GM23338 (cell line): ENCODE results near the gene AP1M1. TPM values are rescaled to one million over a fixed set of nuclear protein-coding genes. Genes with fewer than 3 reads are reported as not detected.

Source experiments
- ATAC-seq: fragments of 200-7000 bp; cut with Tn5 transposase; 3 replicates; pipeline ENCODE4 v1.9.1; 2020
- DNase-seq: peaks from one replicate; pipeline ENCODE4 v3.0.0-alpha.2; 2015; ENCODE audit warnings: low spot score
- H2AFZ ChIP-seq: fragments of 200-600 bp; sonication (generic); 2 replicates; pipeline ENCODE4 v1.8.0; 2016; ENCODE audit warnings: antibody characterized with exemption, mild to moderate bottlenecking, moderate library complexity
- H3F3A ChIP-seq: fragments of 200-600 bp; sonication (generic); replicated peaks from 2 replicates; pipeline ENCODE4 v1.8.0; 2017; ENCODE audit warnings: antibody characterized with exemption, mixed run types, low read depth
- H3K27ac ChIP-seq: fragments of 200-600 bp; sonication (generic); 2 replicates; pipeline ENCODE4 v1.6.1; 2016; ENCODE audit warnings: low read depth
- H3K27me3 ChIP-seq: fragments of 200-600 bp; sonication (generic); 2 replicates; pipeline ENCODE4 v1.8.0; 2016; ENCODE audit warnings: mild to moderate bottlenecking, mixed run types, moderate library complexity; ENCODE audit not compliant: insufficient read depth
- H3K36me3 ChIP-seq: fragments of 200-600 bp; sonication (generic); 2 replicates; pipeline ENCODE4 v1.8.0; 2016; ENCODE audit warnings: mild to moderate bottlenecking; ENCODE audit not compliant: insufficient read depth
- H3K4me1 ChIP-seq: fragments of 200-600 bp; sonication (generic); 2 replicates; pipeline ENCODE4 v1.8.0; 2016; ENCODE audit warnings: mild to moderate bottlenecking, moderate library complexity; ENCODE audit not compliant: insufficient read depth
- H3K4me2 ChIP-seq: fragments of 200-600 bp; sonication (generic); 2 replicates; pipeline ENCODE4 v1.7.1; 2017; ENCODE audit warnings: mixed run types
- H3K4me3 ChIP-seq: fragments of 200-600 bp; sonication (generic); 2 replicates; pipeline ENCODE4 v1.6.1; 2016; ENCODE audit warnings: mixed run types
- H3K79me2 ChIP-seq: fragments of 200-600 bp; sonication (generic); replicated peaks from 2 replicates; pipeline ENCODE4 v1.8.0; 2017; ENCODE audit warnings: mild to moderate bottlenecking; ENCODE audit not compliant: insufficient read depth
- H3K9me2 ChIP-seq: fragments of 200-600 bp; sonication (generic); 2 replicates; pipeline ENCODE4 v1.8.0; 2017; ENCODE audit not compliant: insufficient read depth
- H4K20me1 ChIP-seq: fragments of 200-600 bp; sonication (generic); replicated peaks from 2 replicates; pipeline ENCODE4 v1.8.0; 2017; ENCODE audit warnings: mild to moderate bottlenecking; ENCODE audit not compliant: insufficient read depth
- H3K27ac Mint-ChIP-seq: 2 replicates; pipeline ENCODE4 v1.8.0; 2020; ENCODE audit warnings: inconsistent platforms, mild to moderate bottlenecking, moderate library complexity, mixed read lengths
- H3K27me3 Mint-ChIP-seq: 3 replicates; pipeline ENCODE4 v1.8.0; 2022; ENCODE audit warnings: low read depth, mild to moderate bottlenecking, moderate library complexity, mixed read lengths, inconsistent platforms; ENCODE audit not compliant: insufficient read depth, poor library complexity
- H3K36me3 Mint-ChIP-seq: 3 replicates; pipeline ENCODE4 v1.8.0; 2021; ENCODE audit warnings: low read depth, mild to moderate bottlenecking, inconsistent platforms, moderate library complexity, mixed read lengths
- H3K4me1 Mint-ChIP-seq: 3 replicates; pipeline ENCODE4 v1.8.0; 2020; ENCODE audit warnings: mild to moderate bottlenecking, inconsistent platforms, mixed read lengths
- H3K4me3 Mint-ChIP-seq: 3 replicates; pipeline ENCODE4 v1.8.0; 2021; ENCODE audit warnings: moderate library complexity, mild to moderate bottlenecking, inconsistent platforms, mixed read lengths
- H3K9me3 Mint-ChIP-seq: 3 replicates; pipeline ENCODE4 v1.8.0; 2020; ENCODE audit warnings: moderate library complexity, mild to moderate bottlenecking, inconsistent platforms, mixed read lengths
- CREB1 ChIP-seq: fragments of 250-450 bp; sonication (Bioruptor Pico); IDR thresholded peaks from 2 replicates; pipeline ENCODE4 v1.5.0; 2020; ENCODE audit warnings: low read depth, mild to moderate bottlenecking, moderate library complexity
- CTCF ChIP-seq, 2 experiments: fragments of 200-600 bp in 1 of 2; sonication (generic) in 1 of 2; conservative IDR thresholded peaks; 2 replicates each; pipeline versions ENCODE4 v1.5.1 to v1.6.1; 2016 to 2017; ENCODE audit warnings: antibody characterized with exemption in 2 of 2, low read depth in 2 of 2, mild to moderate bottlenecking in 2 of 2, moderate library complexity in 1 of 2
- ETS1 ChIP-seq: IDR thresholded peaks from 2 replicates; pipeline ENCODE4 v1.6.1; 2016; ENCODE audit warnings: antibody characterized with exemption
- EZH2 ChIP-seq: fragments of 200-600 bp; sonication (generic); IDR thresholded peaks from one replicate; pipeline ENCODE4 v1.8.0; 2017; ENCODE audit warnings: antibody characterized with exemption, mild to moderate bottlenecking, low read depth; ENCODE audit not compliant: unreplicated experiment
- EZH2phosphoT487 ChIP-seq: fragments of 200-600 bp; sonication (generic); IDR thresholded peaks from one replicate; pipeline ENCODE4 v1.8.1; 2018; ENCODE audit warnings: antibody characterized with exemption; ENCODE audit not compliant: unreplicated experiment
- REST ChIP-seq: IDR thresholded peaks from one replicate; pipeline ENCODE4 v1.6.1; 2018; ENCODE audit warnings: antibody characterized with exemption; ENCODE audit not compliant: unreplicated experiment
- STAT1 ChIP-seq: IDR thresholded peaks from one replicate; pipeline ENCODE4 v1.6.1; 2016; ENCODE audit warnings: antibody characterized with exemption; ENCODE audit not compliant: unreplicated experiment
- ZNF114 ChIP-seq: fragments of 250-450 bp; sonication (Bioruptor Pico); IDR thresholded peaks from 2 replicates; pipeline ENCODE4 v1.5.0; 2020; ENCODE audit warnings: mild to moderate bottlenecking, moderate library complexity
- ZNF462 ChIP-seq: fragments of 250-450 bp; sonication (Bioruptor Pico); IDR thresholded peaks from 2 replicates; pipeline ENCODE4 v1.5.0; 2020; ENCODE audit warnings: mild to moderate bottlenecking, moderate library complexity
- polyA plus RNA-seq: library from polyadenylated mRNA; unstranded; fragments of >200 nt; fragmentation: Nextera tagmentation; extraction: Ambion mirVana; gene quantifications from 2 replicates; pipeline ENCODE4 v1.2.1, GENCODE V29; 2016
- total RNA-seq: library from RNA; depleted of rRNA; stranded (reverse); fragments of >200 nt; shearing (Covaris generic); gene quantifications from 2 replicates; pipeline ENCODE4 v1.2.3, GENCODE V29; 2014

The AP1M1 gene
- total and polyA plus RNA-seq, 2 experiments from 2014 or later: 22.0 to 32.0 TPM

GRCh38 chr19:16289594-16289993 is 91.9 kb downstream of the AP1M1 start:
- Histone ChIP-seq H3K4me1 (peaks cover 7% of the 10 kb centered on the region), H2AFZ (no peak overlapping the region), H4K20me1 (no peaks in the 10 kb centered on the region), H3K4me3 (no peak overlapping the region), H3K9me2 (no peaks in the 10 kb centered on the region), H3F3A (no peaks in the 10 kb centered on the region), H3K27me3 (no peaks in the 10 kb centered on the region), H3K79me2 (no peaks in the 10 kb centered on the region), H3K36me3 (no peaks in the 10 kb centered on the region), H3K27ac (no peak overlapping the region), H3K4me2 (no peak overlapping the region)
- Mint-ChIP-seq H3K27ac (no peak overlapping the region), H3K4me1 (peaks cover 17% of the 10 kb centered on the region), H3K27me3 (peaks cover 9% of the 10 kb centered on the region), H3K9me3 (no peaks in the 10 kb centered on the region), H3K36me3 (no peaks in the 10 kb centered on the region), H3K4me3 (no peak overlapping the region)
- ATAC-seq (no peak), DNase-seq (no peak)
- TF ChIP-seq STAT1 (no peak), ZNF114 (CRISPR knock-in tag) (no peak)

GRCh38 chr19:16290692-16291091 is 93.0 kb downstream of the AP1M1 start:
- Histone ChIP-seq H3K36me3 (no peaks in the 10 kb centered on the region), H3K9me2 (no peaks in the 10 kb centered on the region), H3K4me1 (peaks cover 7% of the 10 kb centered on the region), H3K4me2 (no peak overlapping the region), H3K79me2 (no peaks in the 10 kb centered on the region), H3F3A (no peaks in the 10 kb centered on the region), H4K20me1 (no peaks in the 10 kb centered on the region), H2AFZ (no peak overlapping the region), H3K4me3 (no peak overlapping the region), H3K27me3 (no peaks in the 10 kb centered on the region), H3K27ac (no peak overlapping the region)
- H3K36me3 Mint-ChIP-seq: no peaks in the 10 kb centered on the region
- H3K27me3 Mint-ChIP-seq: peaks cover 10% of the 10 kb centered on the region
- H3K4me3 Mint-ChIP-seq: no peak overlapping the region
- H3K27ac Mint-ChIP-seq: no peak overlapping the region; the same call in 1 of the 2 replicates
- peaks cover 17% of the 10 kb centered on the region for H3K4me1 Mint-ChIP-seq
- DNase-seq (no peak), ATAC-seq (no peak)
- H3K9me3 Mint-ChIP-seq: no peaks in the 10 kb centered on the region
- no peak for TF ChIP-seq ZNF462 (CRISPR knock-in tag)
- TF ChIP-seq ZNF114 (CRISPR knock-in tag): no peak
- no peak for TF ChIP-seq CTCF (conservative IDR thresholded peaks at IDR 0.05; ENCODE audit: low read depth in 2 of 2)
- TF ChIP-seq ETS1: no peak
- TF ChIP-seq CREB1: no peak
- TF ChIP-seq STAT1: no peak
- no peak for TF ChIP-seq REST
- no peak for TF ChIP-seq EZH2
- no peak for TF ChIP-seq EZH2phosphoT487
